ENCODE data around the gene GAS2L2.

- TF ChIP-seq, protein P1, sequence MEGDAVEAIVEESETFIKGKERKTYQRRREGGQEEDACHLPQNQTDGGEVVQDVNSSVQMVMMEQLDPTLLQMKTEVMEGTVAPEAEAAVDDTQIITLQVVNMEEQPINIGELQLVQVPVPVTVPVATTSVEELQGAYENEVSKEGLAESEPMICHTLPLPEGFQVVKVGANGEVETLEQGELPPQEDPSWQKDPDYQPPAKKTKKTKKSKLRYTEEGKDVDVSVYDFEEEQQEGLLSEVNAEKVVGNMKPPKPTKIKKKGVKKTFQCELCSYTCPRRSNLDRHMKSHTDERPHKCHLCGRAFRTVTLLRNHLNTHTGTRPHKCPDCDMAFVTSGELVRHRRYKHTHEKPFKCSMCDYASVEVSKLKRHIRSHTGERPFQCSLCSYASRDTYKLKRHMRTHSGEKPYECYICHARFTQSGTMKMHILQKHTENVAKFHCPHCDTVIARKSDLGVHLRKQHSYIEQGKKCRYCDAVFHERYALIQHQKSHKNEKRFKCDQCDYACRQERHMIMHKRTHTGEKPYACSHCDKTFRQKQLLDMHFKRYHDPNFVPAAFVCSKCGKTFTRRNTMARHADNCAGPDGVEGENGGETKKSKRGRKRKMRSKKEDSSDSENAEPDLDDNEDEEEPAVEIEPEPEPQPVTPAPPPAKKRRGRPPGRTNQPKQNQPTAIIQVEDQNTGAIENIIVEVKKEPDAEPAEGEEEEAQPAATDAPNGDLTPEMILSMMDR (IDR thresholded peaks at IDR 0.05 in 4 of 5, conservative IDR thresholded peaks at IDR 0.05 in 1 of 5) = no peak
- no peak for TF ChIP-seq POLR2A (IDR thresholded peaks at IDR 0.05)
These were observed 11.8 kb downstream of the GAS2L2 start for GRCh38 chr17:35740997-35741931.
